ENCODE data around the gene CFAP107. TPM values are rescaled to one million over a fixed set of nuclear protein-coding genes. Genes with fewer than 3 reads are reported as not detected.

CFAP107 gene
- total and polyA plus RNA-seq, 8 donors, result 0.19 to 0.92 (median 0.26) TPM; not detected in 5

- DNase-seq (no peak), ATAC-seq (no peak), FAIRE-seq (no peak)
- Histone ChIP-seq H3K4me3 (no peak overlapping the region), H3K36me3 (no peaks in the 10 kb centered on the region), H3K27ac (no peak overlapping the region), H3K9me3 (no peaks in the 10 kb centered on the region), H3K4me1 (no peaks in the 10 kb centered on the region), H3K27me3 (no peaks in the 10 kb centered on the region)
- no peak for TF ChIP-seq CTCF (IDR thresholded peaks at IDR 0.05)
- 82 to 92% methylated on average over 1 of the region's 1 CpG for WGBS, 2 donors
- intact Hi-C loops (cut with DNase I), result no loop called here
These were observed 63.9 kb downstream of the CFAP107 start for GRCh38 chr1:12809933-12810332.

- Histone ChIP-seq H3K4me3 (no peak overlapping the region), H3K27ac (no peak overlapping the region), H3K36me3 (no peaks in the 10 kb centered on the region), H3K9me3 (no peaks in the 10 kb centered on the region), H3K27me3 (no peaks in the 10 kb centered on the region), H3K4me1 (no peaks in the 10 kb centered on the region)
- intact Hi-C loops (cut with DNase I), result no loop called here
- DNase-seq, result no peak
- no peak for ATAC-seq
- FAIRE-seq, result no peak
- whole genome bisulfite sequencing, 2 donors, result 54 to 58% methylated on average over 5 of the region's 5 CpGs
- no peak for TF ChIP-seq CTCF (IDR thresholded peaks at IDR 0.05)
These were observed 64.8 kb downstream of the CFAP107 start for GRCh38 chr1:12810691-12811408.

GRCh38 chr1:12811409-12811784, 65.4 kb downstream of the CFAP107 start:
- intact Hi-C loops (cut with DNase I), result no loop called here
- Histone ChIP-seq H3K36me3 (no peaks in the 10 kb centered on the region), H3K4me1 (no peaks in the 10 kb centered on the region), H3K4me3 (no peak overlapping the region), H3K9me3 (no peaks in the 10 kb centered on the region), H3K27me3 (no peaks in the 10 kb centered on the region), H3K27ac (no peak overlapping the region)
- 44 to 51% methylated on average over 2 of the region's 2 CpGs for WGBS, 2 donors
- no peak for TF ChIP-seq CTCF (IDR thresholded peaks at IDR 0.05)
- ATAC-seq, result no peak
- DNase-seq, result no peak
- no peak for FAIRE-seq

Other genes starting within 250 kb of the CFAP107 start
- gene DHRS3, start 128.0 kb upstream of the CFAP107 start, total RNA-seq, result 10 to 100 TPM; 51.3 to 98.6 (median 71.0) TPM
- gene DHRS3, start 128.0 kb upstream of the CFAP107 start, polyA plus RNA-seq, result 10 to 100 TPM; 47.7 to 48.2 TPM
- not detected for gene AADACL4, start 102.1 kb upstream of the CFAP107 start, total RNA-seq
- not detected for gene AADACL4, start 102.1 kb upstream of the CFAP107 start, polyA plus RNA-seq
- not detected for gene AADACL3, start 30.1 kb upstream of the CFAP107 start, total RNA-seq
- under 1 TPM in 1 of 2 donors, not detected in 1; 0.02 TPM for gene AADACL3, start 30.1 kb upstream of the CFAP107 start, polyA plus RNA-seq
- gene PRAMEF12, start 27.5 kb downstream of the CFAP107 start, total RNA-seq, result not detected
- gene PRAMEF12, start 27.5 kb downstream of the CFAP107 start, polyA plus RNA-seq, result not detected
- gene PRAMEF1, start 45.2 kb downstream of the CFAP107 start, total RNA-seq, result not detected
- not detected for gene PRAMEF1, start 45.2 kb downstream of the CFAP107 start, polyA plus RNA-seq
- gene PRAMEF11, start 85.2 kb downstream of the CFAP107 start, total RNA-seq, result not detected
- gene PRAMEF11, start 85.2 kb downstream of the CFAP107 start, polyA plus RNA-seq, result not detected
- gene HNRNPCL1, start 102.5 kb downstream of the CFAP107 start, total RNA-seq, result not detected
- gene HNRNPCL1, start 102.5 kb downstream of the CFAP107 start, polyA plus RNA-seq, result not detected
- not detected for gene PRAMEF2, start 110.9 kb downstream of the CFAP107 start, total RNA-seq
- gene PRAMEF2, start 110.9 kb downstream of the CFAP107 start, polyA plus RNA-seq, result not detected
- not detected for gene PRAMEF4, start 140.0 kb downstream of the CFAP107 start, total RNA-seq
- gene PRAMEF4, start 140.0 kb downstream of the CFAP107 start, polyA plus RNA-seq, result not detected
- not detected for gene PRAMEF10, start 152.1 kb downstream of the CFAP107 start, total RNA-seq
- gene PRAMEF10, start 152.1 kb downstream of the CFAP107 start, polyA plus RNA-seq, result not detected
- not detected for gene PRAMEF7, start 170.4 kb downstream of the CFAP107 start, total RNA-seq
- not detected for gene PRAMEF7, start 170.4 kb downstream of the CFAP107 start, polyA plus RNA-seq
- gene PRAMEF6, start 201.4 kb downstream of the CFAP107 start, total RNA-seq, result not detected
- gene PRAMEF6, start 201.4 kb downstream of the CFAP107 start, polyA plus RNA-seq, result not detected